A549 treated with AZD2906 at 1 μM for 4 hours (cell line): Measurements from ENCODE around the gene SLC22A3. TPM values are rescaled to one million over a fixed set of nuclear protein-coding genes. Genes with fewer than 3 reads are reported as not detected.

Experiments
- total RNA-seq: library from RNA; stranded (reverse); fragments of 200-300 nt; extraction: Qiagen RNA extraction; gene quantifications from 5 replicates; pipeline ENCODE4 v1.2.3, GENCODE V29; 2022

The SLC22A3 gene, protein sequence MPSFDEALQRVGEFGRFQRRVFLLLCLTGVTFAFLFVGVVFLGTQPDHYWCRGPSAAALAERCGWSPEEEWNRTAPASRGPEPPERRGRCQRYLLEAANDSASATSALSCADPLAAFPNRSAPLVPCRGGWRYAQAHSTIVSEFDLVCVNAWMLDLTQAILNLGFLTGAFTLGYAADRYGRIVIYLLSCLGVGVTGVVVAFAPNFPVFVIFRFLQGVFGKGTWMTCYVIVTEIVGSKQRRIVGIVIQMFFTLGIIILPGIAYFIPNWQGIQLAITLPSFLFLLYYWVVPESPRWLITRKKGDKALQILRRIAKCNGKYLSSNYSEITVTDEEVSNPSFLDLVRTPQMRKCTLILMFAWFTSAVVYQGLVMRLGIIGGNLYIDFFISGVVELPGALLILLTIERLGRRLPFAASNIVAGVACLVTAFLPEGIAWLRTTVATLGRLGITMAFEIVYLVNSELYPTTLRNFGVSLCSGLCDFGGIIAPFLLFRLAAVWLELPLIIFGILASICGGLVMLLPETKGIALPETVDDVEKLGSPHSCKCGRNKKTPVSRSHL
- total RNA-seq, result 51.7 to 57.9 TPM (median 53.1 TPM) in 5 replicates

DNA sequence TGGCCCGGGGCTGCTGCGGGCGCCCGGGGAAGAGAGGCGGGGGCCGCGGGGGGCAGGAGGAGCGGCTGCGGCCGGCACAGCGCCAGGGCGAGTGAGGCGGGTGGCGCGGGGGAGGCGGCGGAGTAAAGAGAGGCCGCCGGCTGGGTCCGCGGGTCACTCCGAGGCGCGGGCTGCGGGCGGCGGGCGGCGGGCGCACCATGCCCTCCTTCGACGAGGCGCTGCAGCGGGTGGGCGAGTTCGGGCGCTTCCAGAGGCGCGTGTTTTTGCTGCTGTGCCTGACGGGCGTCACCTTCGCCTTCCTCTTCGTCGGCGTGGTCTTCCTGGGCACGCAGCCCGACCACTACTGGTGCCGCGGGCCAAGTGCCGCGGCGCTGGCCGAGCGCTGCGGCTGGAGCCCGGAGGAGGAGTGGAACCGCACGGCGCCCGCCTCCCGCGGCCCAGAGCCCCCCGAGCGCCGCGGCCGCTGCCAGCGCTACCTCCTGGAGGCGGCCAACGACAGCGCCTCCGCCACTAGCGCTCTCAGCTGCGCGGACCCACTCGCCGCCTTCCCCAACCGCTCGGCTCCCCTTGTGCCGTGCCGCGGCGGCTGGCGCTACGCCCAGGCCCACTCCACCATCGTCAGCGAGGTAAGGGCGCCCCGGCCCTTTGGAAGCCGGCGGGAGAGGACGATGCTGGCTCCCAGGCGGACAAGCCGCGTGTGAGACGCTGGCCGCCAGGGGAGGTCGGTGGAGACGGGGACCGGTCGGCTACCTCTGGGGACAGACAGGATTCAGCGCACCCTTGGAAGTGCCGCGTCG is at the start of gene SLC22A3:
Gene SLC22A3 (plus strand): TSS at position 156 of the 797 bp plus-strand sequence. CDS start 42 bp downstream, at position 198.

Other genes starting within 250 kb of the SLC22A3 start
- gene SLC22A1, start 226.6 kb upstream of the SLC22A3 start, total RNA-seq, result 0.73 to 2.3 TPM (median 1.7 TPM) in 5 replicates
- not detected in 5 replicates for gene SLC22A2, start 89.6 kb upstream of the SLC22A3 start, total RNA-seq